ENCODE results near the gene ARHGAP26. TPM values are rescaled to one million over a fixed set of nuclear protein-coding genes. Genes with fewer than 3 reads are reported as not detected.
A peak's percentile ranks its signal among the peaks of the same experiment; 100 is the strongest.

Gene ARHGAP26
- total RNA-seq, 4 donors from 2014 or later = 11.0 to 23.3 (median 14.3) TPM

DNA sequence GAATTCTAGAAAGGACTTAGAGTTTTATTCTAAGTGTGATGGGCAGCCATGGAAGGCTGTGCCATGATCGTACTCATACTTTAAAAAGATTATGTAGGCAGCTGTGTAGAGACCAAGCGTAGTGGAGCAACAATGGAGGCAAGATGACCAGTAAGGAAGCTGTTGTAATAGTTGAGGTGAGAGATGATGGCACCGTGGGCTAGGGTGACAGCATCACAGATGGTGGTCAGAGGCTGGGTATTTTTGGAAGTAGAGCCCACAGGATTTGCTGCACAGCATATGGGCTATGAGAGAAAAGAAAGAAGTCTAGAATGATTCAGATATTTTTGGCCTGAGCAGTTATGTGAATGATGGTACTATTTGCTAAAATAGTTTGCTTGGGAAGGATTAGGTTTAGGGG is 7.7 kb downstream of the ARHGAP26 start:
- H3K4me3 ChIP-seq (ENCODE audit: low read depth, poor library complexity, severe bottlenecking) = no peak overlapping the region
- 85 to 88% methylated on average over 3 of the region's 3 CpGs for WGBS, 2 donors
- TF ChIP-seq, protein P1, sequence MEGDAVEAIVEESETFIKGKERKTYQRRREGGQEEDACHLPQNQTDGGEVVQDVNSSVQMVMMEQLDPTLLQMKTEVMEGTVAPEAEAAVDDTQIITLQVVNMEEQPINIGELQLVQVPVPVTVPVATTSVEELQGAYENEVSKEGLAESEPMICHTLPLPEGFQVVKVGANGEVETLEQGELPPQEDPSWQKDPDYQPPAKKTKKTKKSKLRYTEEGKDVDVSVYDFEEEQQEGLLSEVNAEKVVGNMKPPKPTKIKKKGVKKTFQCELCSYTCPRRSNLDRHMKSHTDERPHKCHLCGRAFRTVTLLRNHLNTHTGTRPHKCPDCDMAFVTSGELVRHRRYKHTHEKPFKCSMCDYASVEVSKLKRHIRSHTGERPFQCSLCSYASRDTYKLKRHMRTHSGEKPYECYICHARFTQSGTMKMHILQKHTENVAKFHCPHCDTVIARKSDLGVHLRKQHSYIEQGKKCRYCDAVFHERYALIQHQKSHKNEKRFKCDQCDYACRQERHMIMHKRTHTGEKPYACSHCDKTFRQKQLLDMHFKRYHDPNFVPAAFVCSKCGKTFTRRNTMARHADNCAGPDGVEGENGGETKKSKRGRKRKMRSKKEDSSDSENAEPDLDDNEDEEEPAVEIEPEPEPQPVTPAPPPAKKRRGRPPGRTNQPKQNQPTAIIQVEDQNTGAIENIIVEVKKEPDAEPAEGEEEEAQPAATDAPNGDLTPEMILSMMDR (IDR thresholded peaks at IDR 0.05) = no peak
- no peak for TF ChIP-seq POLR2A (IDR thresholded peaks at IDR 0.05)
- no peak for DNase-seq (ENCODE audit: low spot score in 2 of 2)
- intact Hi-C loops (cut with DNase I; ENCODE audit: low total_unique reads) = no loop called here

DNA sequence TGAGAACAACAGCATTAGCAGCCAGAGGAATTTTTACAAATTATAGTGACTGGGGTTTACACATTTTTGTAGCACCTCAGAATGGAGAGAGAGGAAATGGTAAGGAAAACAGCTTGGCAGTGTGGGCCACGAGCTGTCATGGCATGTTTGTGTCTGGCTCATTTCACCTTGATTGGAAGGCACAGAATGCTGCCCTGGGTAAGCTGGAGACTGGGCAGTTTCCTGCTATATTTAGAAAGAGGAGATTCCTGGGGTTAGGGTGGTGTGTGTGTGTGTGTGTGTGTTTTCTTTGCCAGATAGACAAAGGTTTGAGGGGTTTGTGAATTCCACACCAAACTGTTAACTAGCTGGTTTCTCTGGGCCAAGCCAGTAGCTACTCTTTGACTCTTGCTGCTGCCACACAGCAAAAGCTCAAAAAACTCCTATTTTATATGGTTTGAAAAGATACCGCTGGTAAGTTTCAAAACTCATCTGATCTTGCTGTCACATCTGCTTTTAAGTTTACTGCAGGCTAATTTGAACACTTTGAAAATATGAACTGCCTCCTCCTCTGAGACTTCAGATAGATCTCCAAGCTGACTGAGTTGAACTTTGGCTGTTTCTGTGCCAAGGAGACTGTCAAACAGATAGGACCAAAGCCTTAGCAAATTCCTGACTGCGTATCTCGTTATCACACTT is 9.1 kb downstream of the ARHGAP26 start:
- H3K4me3 ChIP-seq (ENCODE audit: low read depth, poor library complexity, severe bottlenecking) = no peak overlapping the region
- 39 to 40% methylated on average over 4 of the region's 4 CpGs for WGBS, 2 donors
- TF ChIP-seq POLR2A (IDR thresholded peaks at IDR 0.05) = no peak
- TF ChIP-seq, protein P1 (IDR thresholded peaks at IDR 0.05) = no peak
- intact Hi-C loops (cut with DNase I; ENCODE audit: low total_unique reads) = no loop called here
- no peak for DNase-seq (ENCODE audit: low spot score in 2 of 2)

DNA sequence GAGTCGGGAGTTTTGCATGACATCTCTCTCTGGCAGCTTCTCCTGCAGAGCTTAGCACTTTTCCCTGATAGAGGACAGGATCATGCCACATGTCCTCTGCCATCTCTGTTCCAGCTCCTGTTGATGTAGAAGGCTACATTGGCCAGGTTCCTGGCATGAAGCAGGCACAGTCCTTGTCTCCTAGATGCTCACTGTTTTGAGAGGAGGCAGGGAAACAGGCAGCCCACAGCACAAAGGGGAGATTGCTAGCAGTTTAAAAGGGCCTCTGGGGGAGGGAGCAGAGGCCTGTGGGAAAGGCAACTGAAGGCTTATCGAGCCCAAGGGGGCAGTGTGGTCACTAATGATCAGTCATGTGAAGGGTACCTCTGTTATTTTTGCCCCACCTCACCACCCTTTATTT is 10.7 kb downstream of the ARHGAP26 start:
- no peak for DNase-seq (ENCODE audit: low spot score in 2 of 2)
- 50 to 67% methylated on average over 2 of the region's 2 CpGs for WGBS, 2 donors
- no peak overlapping the region for H3K4me3 ChIP-seq (ENCODE audit: low read depth, poor library complexity, severe bottlenecking)
- intact Hi-C loops (cut with DNase I; ENCODE audit: low total_unique reads) = no loop called here
- TF ChIP-seq, protein P1 (IDR thresholded peaks at IDR 0.05) = no peak
- no peak for TF ChIP-seq POLR2A (IDR thresholded peaks at IDR 0.05)

DNA sequence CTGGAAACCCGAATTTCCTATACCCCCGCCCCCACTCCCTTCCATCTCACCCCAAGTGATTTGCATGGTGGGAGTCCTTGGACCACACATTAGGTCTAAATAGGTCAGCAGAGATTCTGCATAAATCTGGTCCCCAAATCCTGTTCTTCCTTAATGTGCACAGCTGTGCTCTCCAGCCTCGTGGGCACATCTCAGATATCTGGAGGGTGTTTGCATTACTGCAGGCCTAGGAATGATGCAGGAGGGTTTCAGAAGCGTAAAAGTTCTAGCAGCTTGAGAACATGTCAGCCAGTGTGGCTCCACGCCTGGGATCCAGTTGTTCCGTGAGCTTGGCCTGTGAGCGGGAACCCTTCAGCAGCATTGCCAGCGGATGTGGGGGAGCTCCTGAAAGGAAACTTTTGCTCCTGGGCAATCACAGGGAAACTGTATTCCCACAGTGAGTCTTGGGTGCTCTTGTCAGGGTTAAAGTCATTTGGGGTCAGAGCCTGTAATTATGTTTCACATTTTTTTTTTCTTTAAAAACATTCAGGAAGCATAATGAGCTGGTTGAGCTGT is 12.9 kb downstream of the ARHGAP26 start:
- no peak overlapping the region for H3K4me3 ChIP-seq (ENCODE audit: low read depth, poor library complexity, severe bottlenecking)
- TF ChIP-seq POLR2A (IDR thresholded peaks at IDR 0.05) = no peak
- TF ChIP-seq, protein P1 (IDR thresholded peaks at IDR 0.05) = no peak
- WGBS, 2 donors = 72 to 75% methylated on average over 8 of the region's 8 CpGs
- peak in 1 of 2 donors; percentile 87 for DNase-seq (ENCODE audit: low spot score in 2 of 2)
- intact Hi-C loops (cut with DNase I; ENCODE audit: low total_unique reads) = no loop called here

DNA sequence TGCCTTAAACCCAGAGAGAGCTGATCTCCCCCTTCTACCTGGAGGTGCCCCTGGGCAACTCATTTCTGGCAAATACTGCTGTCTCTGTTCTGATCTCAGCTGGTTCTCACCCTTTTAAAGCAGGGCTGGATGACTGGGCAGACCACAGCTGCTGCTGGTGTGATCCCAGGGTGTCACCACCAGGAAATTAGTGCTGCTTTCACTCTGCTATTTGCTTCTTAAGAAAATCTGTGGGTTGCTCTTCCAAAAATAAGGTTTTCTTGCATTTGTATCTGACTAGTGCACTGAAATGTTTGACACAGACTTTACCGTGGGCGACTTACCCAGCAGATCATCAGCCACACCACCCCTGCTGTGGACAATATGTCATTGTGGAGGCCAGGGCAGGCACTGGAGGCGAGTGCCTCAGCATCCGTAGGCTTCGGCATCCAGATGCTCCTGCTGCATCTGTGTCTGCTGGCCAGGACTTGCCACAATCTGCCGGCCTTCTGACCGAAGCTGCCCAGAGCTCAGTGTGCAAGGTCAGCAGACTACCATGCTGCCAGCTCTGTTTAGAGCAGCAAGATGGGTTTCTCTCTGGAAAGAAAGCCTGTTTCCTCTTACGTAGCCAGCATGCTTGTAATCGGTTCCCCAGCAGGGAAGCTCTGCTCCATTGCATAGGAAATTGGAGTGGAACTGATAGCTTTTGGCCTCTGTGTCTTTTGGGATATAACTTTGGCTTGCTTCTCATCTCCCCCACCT is 13.6 kb downstream of the ARHGAP26 start:
- peak; percentile 29 to 87 for DNase-seq (ENCODE audit: low spot score in 2 of 2)
- no peak overlapping the region for H3K4me3 ChIP-seq (ENCODE audit: low read depth, poor library complexity, severe bottlenecking)
- 54 to 64% methylated on average over 9 of the region's 9 CpGs for WGBS, 2 donors
- intact Hi-C loops (cut with DNase I; ENCODE audit: low total_unique reads) = no loop called here
- no peak for TF ChIP-seq POLR2A (IDR thresholded peaks at IDR 0.05)
- TF ChIP-seq, protein P1 (IDR thresholded peaks at IDR 0.05) = no peak

Data from lower leg skin (tissue), 4 donors.